ENCODE data around the gene FAM124A.

The FAM124A gene

DNA sequence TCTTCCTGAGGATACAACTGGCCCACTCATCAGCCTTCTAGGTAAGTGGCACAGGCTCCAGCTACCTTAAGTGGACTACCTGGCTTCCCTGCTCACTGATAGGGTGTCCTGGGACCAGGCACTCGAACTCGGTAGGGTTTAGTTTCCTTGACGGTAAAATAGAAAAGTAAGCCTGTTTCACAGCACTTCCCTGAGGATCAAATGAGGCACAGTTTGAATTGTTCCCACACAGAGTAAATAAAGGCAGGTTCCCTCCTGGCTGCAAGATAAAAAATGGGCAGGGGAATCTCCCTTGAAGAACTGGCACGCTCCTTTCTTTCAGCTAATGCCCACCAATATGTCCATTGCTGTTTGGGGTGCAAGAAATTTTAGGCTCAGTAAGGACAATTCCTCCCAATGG, 1.1 kb upstream of the FAM124A start:
- H3K36me3 Mint-ChIP-seq (ENCODE audit: low read depth) = no peaks in the 10 kb centered on the region
- H3K4me1 Mint-ChIP-seq = peaks cover 11% of the 10 kb centered on the region
- H3K4me3 Mint-ChIP-seq = peak overlapping the region; percentile 78 to 84 (median 82)
- TF ChIP-seq CTCF (IDR thresholded peaks at IDR 0.05; ENCODE audit: unreplicated experiment in 3 of 3) = no peak
- no peak overlapping the region for H3K27ac Mint-ChIP-seq
- peaks cover 5% of the 10 kb centered on the region for H3K9me3 Mint-ChIP-seq
- H3K27me3 Mint-ChIP-seq (ENCODE audit: low read depth) = peaks cover 64% of the 10 kb centered on the region

GRCh38 chr13:51221674-51222036, 543 bp upstream of the FAM124A start:
- no peaks in the 10 kb centered on the region for H3K36me3 Mint-ChIP-seq (ENCODE audit: low read depth)
- H3K9me3 Mint-ChIP-seq = peaks cover 5% of the 10 kb centered on the region
- peak overlapping the region; percentile 78 to 84 (median 82) for H3K4me3 Mint-ChIP-seq
- peaks cover 67% of the 10 kb centered on the region for H3K27me3 Mint-ChIP-seq (ENCODE audit: low read depth)
- H3K4me1 Mint-ChIP-seq = peaks cover 11% of the 10 kb centered on the region
- H3K27ac Mint-ChIP-seq = no peak overlapping the region
- no peak for TF ChIP-seq CTCF (IDR thresholded peaks at IDR 0.05; ENCODE audit: unreplicated experiment in 3 of 3)

DNA sequence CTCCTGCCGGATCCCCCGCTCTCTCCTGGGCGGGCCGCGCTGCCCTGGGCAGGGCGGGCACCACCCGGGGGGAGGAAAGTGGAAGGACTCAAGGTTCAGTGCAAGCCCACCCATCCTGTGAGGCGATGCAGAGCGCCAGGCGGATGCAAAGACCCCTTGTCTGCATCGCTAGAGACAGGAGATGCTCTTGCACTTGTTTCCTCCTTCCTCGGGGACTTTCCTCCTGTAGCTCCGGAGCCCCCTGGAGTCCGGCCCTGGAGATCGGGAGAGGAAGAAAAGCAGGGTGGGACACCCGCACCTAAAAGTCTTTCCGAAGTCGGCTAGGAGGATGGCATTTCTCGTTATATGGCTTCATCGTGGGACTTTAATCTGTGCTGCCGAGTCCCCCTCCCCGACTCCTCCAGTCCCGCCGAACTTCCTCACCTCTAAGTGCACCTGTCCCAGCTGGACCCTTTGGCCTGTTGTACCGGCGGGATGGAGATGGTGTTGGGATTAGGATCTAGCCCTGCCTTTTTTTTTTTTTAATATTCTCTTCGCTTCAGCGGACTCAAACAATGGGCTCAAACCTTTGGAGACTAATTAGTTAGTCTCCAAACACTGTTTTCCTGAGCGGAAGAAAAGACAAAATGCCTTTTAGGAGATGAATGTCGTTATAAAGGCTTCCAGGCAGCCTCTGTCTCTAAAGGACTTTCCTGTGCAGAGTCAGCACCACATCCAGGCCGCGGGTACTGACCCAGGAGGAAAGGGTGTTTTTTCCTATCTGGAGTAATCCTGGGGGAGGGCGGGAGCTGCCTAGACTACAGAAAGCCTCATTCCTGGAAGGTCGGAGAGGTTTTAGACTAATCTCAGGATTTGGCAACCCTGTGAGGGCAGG, 725 bp downstream of the FAM124A start:
- no peak for TF ChIP-seq CTCF (IDR thresholded peaks at IDR 0.05; ENCODE audit: unreplicated experiment in 3 of 3)
- peak overlapping the region; percentile 75 to 89 (median 85) for H3K4me3 Mint-ChIP-seq
- no peaks in the 10 kb centered on the region for H3K36me3 Mint-ChIP-seq (ENCODE audit: low read depth)
- peaks cover 68% of the 10 kb centered on the region for H3K27me3 Mint-ChIP-seq (ENCODE audit: low read depth)
- H3K9me3 Mint-ChIP-seq = no peaks in the 10 kb centered on the region
- peak overlapping the region in 1 of 3 experiments; percentile 40 for H3K27ac Mint-ChIP-seq
- peaks cover 11% of the 10 kb centered on the region for H3K4me1 Mint-ChIP-seq

DNA sequence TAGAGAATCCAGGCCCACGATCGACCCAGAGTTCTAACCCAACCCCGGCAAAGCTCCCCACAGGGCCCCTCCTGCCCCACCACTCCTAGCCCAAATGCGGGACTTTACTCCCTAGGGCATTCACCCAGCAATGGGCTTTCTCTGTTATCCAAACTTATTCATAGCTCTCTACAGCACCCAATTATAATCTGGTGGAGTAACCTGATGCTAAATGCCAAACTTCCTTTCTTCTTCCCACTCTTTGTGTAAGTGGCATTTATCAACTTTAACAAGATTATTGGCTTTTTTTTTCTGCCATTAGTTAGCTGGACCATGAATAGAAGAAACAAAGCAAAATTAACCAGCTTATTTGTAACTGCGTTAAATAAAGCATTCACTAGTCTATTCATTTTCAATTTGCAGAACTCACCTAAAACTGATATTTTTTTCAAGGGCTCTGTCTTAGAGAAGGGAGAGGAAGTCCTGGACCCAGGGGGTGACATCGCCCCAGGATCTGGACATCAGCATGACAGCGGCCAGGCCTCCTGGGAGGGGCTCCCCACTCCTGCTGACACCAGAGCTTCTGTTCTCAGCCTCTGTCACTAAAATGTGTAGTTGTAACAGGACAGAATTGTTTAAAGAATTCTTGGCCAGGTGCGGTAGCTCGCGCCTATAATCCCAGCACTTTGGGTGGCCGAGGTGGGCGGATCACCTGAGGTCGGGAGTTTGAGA, 1.5 kb downstream of the FAM124A start:
- Mint-ChIP-seq H3K36me3 (ENCODE audit: low read depth) (no peaks in the 10 kb centered on the region), H3K27me3 (ENCODE audit: low read depth) (peaks cover 68% of the 10 kb centered on the region)

GRCh38 chr13:51225029-51225428, 2.8 kb downstream of the FAM124A start:
- H3K9me3 Mint-ChIP-seq = no peaks in the 10 kb centered on the region
- peaks cover 7% of the 10 kb centered on the region for H3K4me1 Mint-ChIP-seq
- H3K36me3 Mint-ChIP-seq (ENCODE audit: low read depth) = no peaks in the 10 kb centered on the region
- H3K27ac Mint-ChIP-seq = no peak overlapping the region
- H3K27me3 Mint-ChIP-seq (ENCODE audit: low read depth) = peaks cover 74% of the 10 kb centered on the region
- peak overlapping the region; percentile 53 to 62 (median 55) for H3K4me3 Mint-ChIP-seq
- TF ChIP-seq CTCF (IDR thresholded peaks at IDR 0.05; ENCODE audit: unreplicated experiment in 3 of 3) = no peak

More for the DNA sequence above, 1.5 kb downstream of the FAM124A start:
- Mint-ChIP-seq H3K4me1 (peaks cover 11% of the 10 kb centered on the region), H3K9me3 (no peaks in the 10 kb centered on the region), H3K27ac (no peak overlapping the region), H3K4me3 (peak overlapping the region; percentile 75 to 89 (median 85))
- TF ChIP-seq CTCF (IDR thresholded peaks at IDR 0.05; ENCODE audit: unreplicated experiment in 3 of 3) = no peak

Data from nephron (organoid).